Retina (tissue), 1 donor: Measurements from ENCODE around the gene GLT8D1.
"Not testable (repeated sequence)": the region's sequence is repeated elsewhere in the genome, so short reads cannot be mapped to it uniquely, and the experiment has no call there.

Experiments used
- DNase-seq: peaks from one replicate; pipeline ENCODE4 v3.0.0-alpha.2; 2016

The GLT8D1 gene

GRCh38 chr3:52705688-52706686 is at the start of gene GLT8D1, which contains the start of gene SPCS1:
TSS of gene GLT8D1 (minus strand) at chr3:52705791. CDS start at chr3:52700460, 5,331 bp downstream.
TSS of gene SPCS1 (plus strand) at chr3:52706106. CDS start at chr3:52706247, 141 bp downstream.
- DNase-seq = peak; percentile 99

- no peak for DNase-seq
These were observed 48.8 kb upstream of the GLT8D1 start for GRCh38 chr3:52754373-52754772.

- no peak for DNase-seq
These were observed 46.6 kb upstream of the GLT8D1 start for GRCh38 chr3:52752045-52752660.

GRCh38 chr3:52743721-52744120 is 38.1 kb upstream of the GLT8D1 start:
- no peak for DNase-seq

GRCh38 chr3:52743152-52743551 is 37.6 kb upstream of the GLT8D1 start:
- no peak for DNase-seq

GRCh38 chr3:52742418-52743041 is 36.9 kb upstream of the GLT8D1 start:
- DNase-seq = peak; percentile 3

GRCh38 chr3:52739730-52740129 is 34.1 kb upstream of the GLT8D1 start:
- no peak for DNase-seq

- DNase-seq = no peak
These were observed 27.8 kb upstream of the GLT8D1 start for GRCh38 chr3:52733256-52733891.

- DNase-seq = no peak
These were observed 26.0 kb upstream of the GLT8D1 start for GRCh38 chr3:52731590-52731989.

GRCh38 chr3:52730681-52731080 is 25.1 kb upstream of the GLT8D1 start:
- DNase-seq = no peak

GRCh38 chr3:52728753-52729152 is 23.2 kb upstream of the GLT8D1 start:
- DNase-seq = not testable (repeated sequence)

GRCh38 chr3:52724511-52724910 is 18.9 kb upstream of the GLT8D1 start:
- no peak for DNase-seq

- no peak for DNase-seq
These were observed 18.3 kb upstream of the GLT8D1 start for GRCh38 chr3:52723935-52724334.

- DNase-seq = no peak
These were observed 16.9 kb upstream of the GLT8D1 start for GRCh38 chr3:52722491-52722890.

GRCh38 chr3:52721730-52722008 is 16.1 kb upstream of the GLT8D1 start:
- DNase-seq = no peak

- DNase-seq = no peak
These were observed 15.6 kb upstream of the GLT8D1 start for GRCh38 chr3:52721002-52721729.

GRCh38 chr3:52719618-52720017 is 14.0 kb upstream of the GLT8D1 start:
- DNase-seq = no peak

GRCh38 chr3:52715714-52716305 is 10.2 kb upstream of the GLT8D1 start:
- no peak for DNase-seq

- peak; percentile 18 for DNase-seq
These were observed 9.0 kb upstream of the GLT8D1 start for GRCh38 chr3:52714335-52715302.

GRCh38 chr3:52712291-52713212 is 7.0 kb upstream of the GLT8D1 start:
- no peak for DNase-seq
